Gastroesophageal sphincter (tissue), 3 donors: ENCODE measurements around the gene SUPT3H.

Experiments used
- CTCF ChIP-seq, 4 experiments: fragments of 200-600 bp in 2 of 4; fragments of 450-650 bp in 2 of 4; sonication (generic) in 1 of 4; IDR thresholded peaks; one replicate each; pipeline ENCODE4 v1.5.1; 2017 to 2019; ENCODE audit warnings: antibody characterized with exemption in 4 of 4, mild to moderate bottlenecking in 2 of 4, moderate library complexity in 2 of 4
- EP300 ChIP-seq: sonication (generic); formaldehyde crosslinking; IDR thresholded peaks from one replicate; pipeline ENCODE4 v1.6.1; 2017; ENCODE audit warnings: antibody characterized with exemption, mild to moderate bottlenecking
- POLR2A ChIP-seq, 2 donors: fragments of 450-650 bp; IDR thresholded peaks; one replicate each; pipeline ENCODE4 v1.6.1; 2017; ENCODE audit warnings: antibody characterized with exemption in 2 of 2, mild to moderate bottlenecking in 2 of 2, moderate library complexity in 1 of 2
- POLR2AphosphoS5 ChIP-seq: sonication (generic); formaldehyde crosslinking; IDR thresholded peaks from one replicate; pipeline ENCODE4 v1.6.1; 2017; ENCODE audit warnings: antibody characterized with exemption

DNA sequence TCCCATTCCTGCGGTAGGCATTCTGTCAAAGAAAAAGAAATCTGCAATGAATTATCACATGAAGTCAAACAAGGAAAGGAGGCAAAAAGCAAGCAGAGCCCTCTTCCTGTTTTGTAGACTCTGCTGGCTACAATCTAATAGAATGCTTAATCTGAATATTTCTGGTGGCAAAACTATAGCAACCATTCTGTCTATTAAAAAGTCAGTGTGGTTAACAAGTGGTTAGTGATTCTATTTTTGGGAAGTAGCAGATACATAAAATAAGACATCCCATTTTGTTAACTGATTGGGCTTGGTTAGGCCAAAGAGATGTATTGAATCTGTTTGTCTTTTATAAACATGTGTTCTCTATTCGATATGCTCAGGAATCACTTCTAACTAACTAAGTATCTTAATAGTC is 547.9 kb downstream of the SUPT3H start:
- TF ChIP-seq CTCF (IDR thresholded peaks at IDR 0.05) (no peak), POLR2AphosphoS5 (no peak), POLR2A (IDR thresholded peaks at IDR 0.05) (no peak), EP300 (no peak)
